ENCODE results near the gene ATF4.

DNA sequence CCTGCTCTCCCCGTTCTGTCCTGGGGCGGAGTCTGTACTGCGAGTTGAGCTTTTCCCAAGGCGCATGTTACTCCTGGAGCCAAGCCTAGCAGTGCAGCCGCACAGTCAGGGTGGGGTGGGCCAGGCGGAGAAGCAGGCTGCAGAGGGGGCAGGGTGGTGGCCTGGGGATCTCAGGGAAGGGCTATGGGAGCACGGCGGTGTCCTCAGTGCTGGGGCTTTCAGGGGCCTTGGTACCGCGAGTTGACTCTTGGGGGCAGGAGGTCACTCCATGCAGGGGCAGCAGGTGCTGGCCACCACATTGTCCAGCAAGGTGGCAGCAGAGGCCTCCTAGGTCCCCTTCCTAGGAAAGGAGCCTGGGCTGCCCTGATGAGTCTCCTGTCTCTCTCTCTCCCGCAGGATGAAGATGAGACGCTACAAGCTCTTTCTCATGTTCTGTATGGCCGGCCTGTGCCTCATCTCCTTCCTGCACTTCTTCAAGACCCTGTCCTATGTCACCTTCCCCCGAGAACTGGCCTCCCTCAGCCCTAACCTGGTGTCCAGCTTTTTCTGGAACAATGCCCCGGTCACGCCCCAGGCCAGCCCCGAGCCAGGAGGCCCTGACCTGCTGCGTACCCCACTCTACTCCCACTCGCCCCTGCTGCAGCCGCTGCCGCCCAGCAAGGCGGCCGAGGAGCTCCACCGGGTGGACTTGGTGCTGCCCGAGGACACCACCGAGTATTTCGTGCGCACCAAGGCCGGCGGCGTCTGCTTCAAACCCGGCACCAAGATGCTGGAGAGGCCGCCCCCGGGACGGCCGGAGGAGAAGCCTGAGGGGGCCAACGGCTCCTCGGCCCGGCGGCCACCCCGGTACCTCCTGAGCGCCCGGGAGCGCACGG lies 33.2 kb upstream of the ATF4 start:
- TF ChIP-seq, protein P1, sequence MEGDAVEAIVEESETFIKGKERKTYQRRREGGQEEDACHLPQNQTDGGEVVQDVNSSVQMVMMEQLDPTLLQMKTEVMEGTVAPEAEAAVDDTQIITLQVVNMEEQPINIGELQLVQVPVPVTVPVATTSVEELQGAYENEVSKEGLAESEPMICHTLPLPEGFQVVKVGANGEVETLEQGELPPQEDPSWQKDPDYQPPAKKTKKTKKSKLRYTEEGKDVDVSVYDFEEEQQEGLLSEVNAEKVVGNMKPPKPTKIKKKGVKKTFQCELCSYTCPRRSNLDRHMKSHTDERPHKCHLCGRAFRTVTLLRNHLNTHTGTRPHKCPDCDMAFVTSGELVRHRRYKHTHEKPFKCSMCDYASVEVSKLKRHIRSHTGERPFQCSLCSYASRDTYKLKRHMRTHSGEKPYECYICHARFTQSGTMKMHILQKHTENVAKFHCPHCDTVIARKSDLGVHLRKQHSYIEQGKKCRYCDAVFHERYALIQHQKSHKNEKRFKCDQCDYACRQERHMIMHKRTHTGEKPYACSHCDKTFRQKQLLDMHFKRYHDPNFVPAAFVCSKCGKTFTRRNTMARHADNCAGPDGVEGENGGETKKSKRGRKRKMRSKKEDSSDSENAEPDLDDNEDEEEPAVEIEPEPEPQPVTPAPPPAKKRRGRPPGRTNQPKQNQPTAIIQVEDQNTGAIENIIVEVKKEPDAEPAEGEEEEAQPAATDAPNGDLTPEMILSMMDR (CRISPR knock-in tag; IDR thresholded peaks at IDR 0.05) = peak; percentile 50
- TF ChIP-seq ZNF766 (CRISPR knock-in tag; IDR thresholded peaks at IDR 0.05; ENCODE audit: borderline replicate concordance) (no peak), HOXA9 (CRISPR knock-in tag; IDR thresholded peaks at IDR 0.05; ENCODE audit: borderline replicate concordance) (no peak), NBN (conservative IDR thresholded peaks at IDR 0.05) (no peak), CC2D1A (CRISPR knock-in tag; IDR thresholded peaks at IDR 0.05) (no peak)
- TF ChIP-seq, protein P2, sequence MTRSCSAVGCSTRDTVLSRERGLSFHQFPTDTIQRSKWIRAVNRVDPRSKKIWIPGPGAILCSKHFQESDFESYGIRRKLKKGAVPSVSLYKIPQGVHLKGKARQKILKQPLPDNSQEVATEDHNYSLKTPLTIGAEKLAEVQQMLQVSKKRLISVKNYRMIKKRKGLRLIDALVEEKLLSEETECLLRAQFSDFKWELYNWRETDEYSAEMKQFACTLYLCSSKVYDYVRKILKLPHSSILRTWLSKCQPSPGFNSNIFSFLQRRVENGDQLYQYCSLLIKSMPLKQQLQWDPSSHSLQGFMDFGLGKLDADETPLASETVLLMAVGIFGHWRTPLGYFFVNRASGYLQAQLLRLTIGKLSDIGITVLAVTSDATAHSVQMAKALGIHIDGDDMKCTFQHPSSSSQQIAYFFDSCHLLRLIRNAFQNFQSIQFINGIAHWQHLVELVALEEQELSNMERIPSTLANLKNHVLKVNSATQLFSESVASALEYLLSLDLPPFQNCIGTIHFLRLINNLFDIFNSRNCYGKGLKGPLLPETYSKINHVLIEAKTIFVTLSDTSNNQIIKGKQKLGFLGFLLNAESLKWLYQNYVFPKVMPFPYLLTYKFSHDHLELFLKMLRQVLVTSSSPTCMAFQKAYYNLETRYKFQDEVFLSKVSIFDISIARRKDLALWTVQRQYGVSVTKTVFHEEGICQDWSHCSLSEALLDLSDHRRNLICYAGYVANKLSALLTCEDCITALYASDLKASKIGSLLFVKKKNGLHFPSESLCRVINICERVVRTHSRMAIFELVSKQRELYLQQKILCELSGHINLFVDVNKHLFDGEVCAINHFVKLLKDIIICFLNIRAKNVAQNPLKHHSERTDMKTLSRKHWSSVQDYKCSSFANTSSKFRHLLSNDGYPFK (CRISPR knock-in tag; IDR thresholded peaks at IDR 0.05; ENCODE audit: borderline replicate concordance) = no peak

Data from HepG2 (cell line).